NCI-H2171 (cell line): ENCODE results near the gene NEK8.

ENCODE experiments used
- DNase-seq: peaks from one replicate; lab custom pipeline; 2025; lab: John Stamatoyannopoulos, UW

Gene NEK8

DNA sequence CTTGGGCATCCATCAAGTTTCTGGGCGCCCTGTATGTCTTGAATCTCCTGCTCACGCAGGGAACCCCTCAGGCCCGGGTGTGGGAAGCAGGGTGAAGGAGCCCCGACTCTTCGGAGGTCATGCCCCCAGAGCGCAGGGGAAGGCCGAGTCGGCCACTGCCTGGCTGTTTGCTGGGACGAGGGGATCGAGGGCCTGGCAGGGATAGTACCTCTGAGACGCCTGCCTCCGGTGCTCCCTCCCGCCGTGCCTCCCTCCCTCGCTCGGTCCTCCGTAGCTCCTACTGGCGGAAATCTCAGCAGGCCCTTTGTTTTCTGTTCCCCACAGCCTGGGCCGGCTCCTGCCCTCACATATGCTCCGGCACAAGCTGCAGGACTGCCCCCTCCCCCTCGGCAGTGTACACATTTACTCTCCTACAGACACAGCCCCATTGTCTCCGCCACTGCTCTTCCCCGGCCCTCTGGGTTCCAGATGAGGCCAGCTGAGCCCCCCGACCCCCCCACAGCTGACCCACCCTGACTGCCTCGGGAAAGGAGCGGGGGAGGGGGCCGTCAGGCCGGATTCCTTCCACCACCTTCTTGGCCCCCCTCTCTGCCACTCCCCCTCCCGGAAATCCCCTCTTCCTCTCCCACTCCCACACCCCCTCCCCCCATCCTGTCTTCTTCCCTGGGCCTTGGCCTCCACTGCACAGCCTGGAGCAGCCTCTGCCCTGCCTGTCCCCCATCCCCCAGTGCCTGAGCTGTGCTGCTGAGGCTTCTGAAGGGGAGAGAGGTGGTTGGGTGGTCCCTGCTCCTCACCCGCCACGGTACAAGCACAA, 16.6 kb downstream of the NEK8 start:
- DNase-seq, result peak; percentile 21

DNA sequence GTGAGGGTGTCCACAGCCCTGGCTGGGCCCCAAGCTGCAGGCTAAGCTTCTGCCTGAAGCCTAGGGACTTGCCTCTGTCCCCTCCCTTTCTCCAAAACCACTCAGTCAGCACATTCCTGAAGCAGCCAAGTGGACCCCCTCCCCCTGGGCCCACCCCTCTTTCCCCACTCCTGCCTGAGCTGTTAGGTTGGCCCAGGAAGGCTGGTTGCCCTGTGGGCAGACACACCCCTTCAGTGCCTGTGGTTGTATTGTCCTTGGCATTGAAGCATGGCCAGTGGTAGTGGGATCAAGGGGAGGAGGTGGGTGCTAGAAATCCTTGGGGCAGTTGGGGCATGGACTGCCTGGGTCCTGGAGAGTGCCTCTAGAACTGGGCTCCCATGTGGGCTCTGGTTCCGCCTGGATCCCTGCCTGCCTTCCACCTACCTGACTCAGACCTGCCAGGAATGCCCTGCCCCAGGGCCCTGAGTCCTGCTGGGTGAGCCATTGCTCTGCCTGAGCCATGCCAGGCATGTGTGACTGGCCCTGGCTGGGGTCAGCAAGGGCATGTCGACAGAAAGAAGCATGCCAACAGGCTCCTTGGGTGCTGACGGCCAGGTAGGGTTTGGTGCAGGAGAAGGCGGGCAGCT, 17.3 kb downstream of the NEK8 start:
- no peak for DNase-seq

DNA sequence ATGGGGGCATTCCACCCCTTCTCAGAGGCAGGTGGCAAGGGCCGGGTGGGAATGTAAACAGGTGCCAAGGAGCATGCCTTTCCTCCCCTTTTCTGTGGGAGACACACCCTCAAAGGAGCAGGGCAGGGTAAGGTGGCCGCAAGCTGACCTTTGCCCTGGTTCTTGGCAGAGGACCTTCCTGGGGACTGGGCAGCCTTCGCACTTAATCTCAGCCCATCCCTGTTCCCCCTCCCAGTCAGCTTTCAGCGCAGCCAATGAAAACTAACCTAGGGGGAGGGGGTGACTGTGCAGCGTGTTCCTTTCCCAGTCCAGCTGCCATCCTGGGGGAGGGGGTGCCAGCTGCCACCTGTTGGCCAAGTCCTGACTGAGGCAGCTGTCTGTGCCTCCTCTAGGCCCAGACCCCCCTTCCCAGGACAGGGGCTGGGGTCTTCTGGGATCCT, 18.0 kb downstream of the NEK8 start:
- peak; percentile 59 for DNase-seq

DNA sequence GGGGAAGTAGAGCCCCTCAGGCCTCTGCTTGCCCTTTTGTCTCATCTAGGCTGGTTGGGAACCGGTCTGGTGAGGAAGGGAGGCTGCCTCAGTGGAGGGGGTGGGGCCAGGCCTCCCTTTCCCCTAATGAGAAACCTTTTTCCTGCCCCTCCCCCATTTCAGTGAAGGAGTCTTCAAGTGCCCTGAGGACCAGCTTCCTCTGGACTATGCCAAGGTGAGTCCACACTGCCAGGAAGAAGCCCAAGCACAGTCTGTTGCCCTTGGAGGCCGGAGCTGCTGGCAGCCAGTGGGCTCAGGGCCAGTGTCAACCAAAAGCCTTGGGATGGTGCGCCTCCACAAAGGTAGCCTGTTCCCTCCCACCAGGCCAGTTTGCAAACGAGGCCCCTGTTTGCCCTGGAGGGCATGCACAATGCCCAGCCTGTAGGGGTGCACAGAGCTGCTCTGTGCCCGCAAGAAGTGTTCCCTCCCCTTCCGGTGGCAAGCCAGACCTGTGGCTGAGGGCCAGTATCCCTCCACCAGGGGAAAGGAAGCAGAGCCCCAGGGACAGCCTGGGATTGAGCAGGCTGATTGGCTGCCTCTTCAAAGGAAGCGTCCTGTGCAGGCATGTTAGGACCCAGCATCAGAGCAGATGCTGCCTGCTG, 18.6 kb downstream of the NEK8 start:
- DNase-seq, result peak; percentile 45

DNA sequence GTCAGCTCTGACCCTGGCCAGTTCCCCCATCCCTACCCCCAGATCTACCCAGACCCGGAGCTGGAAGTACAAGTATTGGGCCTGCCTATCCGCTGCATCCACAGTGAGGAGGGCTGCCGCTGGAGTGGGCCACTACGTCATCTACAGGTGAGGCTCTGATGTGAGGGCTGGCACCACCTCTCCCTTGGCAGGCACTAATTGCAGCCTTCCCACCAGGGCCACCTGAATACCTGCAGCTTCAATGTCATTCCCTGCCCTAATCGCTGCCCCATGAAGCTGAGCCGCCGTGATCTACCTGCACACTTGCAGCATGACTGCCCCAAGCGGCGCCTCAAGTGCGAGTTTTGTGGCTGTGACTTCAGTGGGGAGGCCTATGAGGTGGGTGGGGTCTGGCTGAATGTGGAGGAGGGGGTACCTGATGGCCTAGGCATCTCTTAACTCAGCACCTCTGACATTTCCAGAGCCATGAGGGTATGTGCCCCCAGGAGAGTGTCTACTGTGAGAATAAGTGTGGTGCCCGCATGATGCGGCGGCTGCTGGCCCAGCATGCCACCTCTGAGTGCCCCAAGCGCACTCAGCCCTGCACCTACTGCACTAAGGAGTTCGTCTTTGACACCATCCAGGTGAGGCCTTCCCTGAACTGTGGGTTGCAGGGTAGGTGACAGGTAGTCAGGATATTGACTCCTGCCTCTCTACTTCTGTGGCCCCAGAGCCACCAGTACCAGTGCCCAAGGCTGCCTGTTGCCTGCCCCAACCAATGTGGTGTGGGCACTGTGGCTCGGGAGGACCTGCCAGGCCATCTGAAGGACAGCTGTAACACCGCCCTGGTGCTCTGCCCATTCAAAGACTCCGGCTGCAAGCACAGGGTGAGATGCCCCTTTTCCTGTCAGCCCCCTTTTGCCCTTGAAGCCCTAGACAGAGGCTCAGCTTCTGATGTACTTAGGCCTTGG, 19.5 kb downstream of the NEK8 start:
- DNase-seq, result no peak

DNA sequence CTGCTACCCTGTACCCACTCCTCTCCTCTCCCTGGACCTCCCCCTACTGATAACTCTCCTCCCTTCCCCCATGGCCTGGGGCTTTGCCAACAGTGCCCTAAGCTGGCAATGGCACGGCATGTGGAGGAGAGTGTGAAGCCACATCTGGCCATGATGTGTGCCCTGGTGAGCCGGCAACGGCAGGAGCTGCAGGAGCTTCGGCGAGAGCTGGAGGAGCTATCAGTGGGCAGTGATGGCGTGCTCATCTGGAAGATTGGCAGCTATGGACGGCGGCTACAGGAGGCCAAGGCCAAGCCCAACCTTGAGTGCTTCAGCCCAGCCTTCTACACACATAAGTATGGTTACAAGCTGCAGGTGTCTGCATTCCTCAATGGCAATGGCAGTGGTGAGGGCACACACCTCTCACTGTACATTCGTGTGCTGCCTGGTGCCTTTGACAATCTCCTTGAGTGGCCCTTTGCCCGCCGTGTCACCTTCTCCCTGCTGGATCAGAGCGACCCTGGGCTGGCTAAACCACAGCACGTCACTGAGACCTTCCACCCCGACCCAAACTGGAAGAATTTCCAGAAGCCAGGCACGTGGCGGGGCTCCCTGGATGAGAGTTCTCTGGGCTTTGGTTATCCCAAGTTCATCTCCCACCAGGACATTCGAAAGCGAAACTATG, 20.4 kb downstream of the NEK8 start:
- no peak for DNase-seq

DNA sequence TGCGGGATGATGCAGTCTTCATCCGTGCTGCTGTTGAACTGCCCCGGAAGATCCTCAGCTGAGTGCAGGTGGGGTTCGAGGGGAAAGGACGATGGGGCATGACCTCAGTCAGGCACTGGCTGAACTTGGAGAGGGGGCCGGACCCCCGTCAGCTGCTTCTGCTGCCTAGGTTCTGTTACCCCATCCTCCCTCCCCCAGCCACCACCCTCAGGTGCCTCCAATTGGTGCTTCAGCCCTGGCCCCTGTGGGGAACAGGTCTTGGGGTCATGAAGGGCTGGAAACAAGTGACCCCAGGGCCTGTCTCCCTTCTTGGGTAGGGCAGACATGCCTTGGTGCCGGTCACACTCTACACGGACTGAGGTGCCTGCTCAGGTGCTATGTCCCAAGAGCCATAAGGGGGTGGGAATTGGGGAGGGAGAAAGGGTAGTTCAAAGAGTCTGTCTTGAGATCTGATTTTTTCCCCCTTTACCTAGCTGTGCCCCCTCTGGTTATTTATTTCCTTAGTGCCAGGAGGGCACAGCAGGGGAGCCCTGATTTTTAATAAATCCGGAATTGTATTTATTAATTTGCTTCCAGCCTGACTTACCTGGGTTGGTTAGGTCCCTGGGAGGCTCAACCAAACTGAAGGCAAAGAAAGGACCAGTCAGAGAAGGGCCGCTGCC, 21.1 kb downstream of the NEK8 start:
- DNase-seq, result no peak

DNA sequence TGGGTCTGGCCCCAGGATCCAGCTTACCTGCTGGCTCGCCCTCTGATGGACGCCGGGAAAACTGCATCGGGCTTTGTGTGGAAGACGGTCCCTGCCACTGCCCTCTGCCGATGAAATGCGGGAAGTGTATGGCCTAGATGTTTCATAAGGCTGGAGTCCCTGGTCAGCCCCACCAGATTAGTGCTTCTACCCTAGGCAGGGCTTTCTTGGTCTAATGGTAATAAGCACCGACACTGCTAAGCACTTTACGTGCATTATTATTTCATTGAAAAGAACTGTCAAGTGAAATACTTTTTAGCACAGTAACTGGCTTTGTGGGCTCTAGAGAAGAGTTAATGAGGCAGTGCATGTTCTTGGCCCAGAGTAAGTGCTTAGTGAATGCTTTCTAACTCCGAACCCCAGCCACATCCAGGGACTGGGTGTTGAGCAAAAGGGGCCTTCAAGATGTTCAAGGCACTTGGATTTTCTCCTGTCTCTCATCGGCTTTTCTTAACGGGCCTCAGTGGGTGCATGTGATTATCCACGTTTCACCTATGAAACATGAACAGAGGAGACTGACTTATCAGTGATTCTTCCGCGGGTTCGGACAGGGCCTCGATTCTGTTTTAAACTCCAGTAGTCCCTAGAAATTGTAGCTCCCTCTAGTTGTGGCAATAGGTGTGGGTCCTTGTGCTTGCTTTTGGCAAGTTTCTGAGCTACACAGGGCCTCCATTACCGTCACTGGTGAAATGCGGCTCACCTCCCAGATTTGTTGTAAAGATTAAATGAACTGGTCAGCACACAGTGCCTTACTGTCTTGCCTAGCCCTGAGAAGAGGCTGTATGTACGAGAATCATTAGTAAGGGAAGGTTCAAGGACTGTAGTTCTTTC, 21.8 kb downstream of the NEK8 start:
- DNase-seq, result peak; percentile 86

DNA sequence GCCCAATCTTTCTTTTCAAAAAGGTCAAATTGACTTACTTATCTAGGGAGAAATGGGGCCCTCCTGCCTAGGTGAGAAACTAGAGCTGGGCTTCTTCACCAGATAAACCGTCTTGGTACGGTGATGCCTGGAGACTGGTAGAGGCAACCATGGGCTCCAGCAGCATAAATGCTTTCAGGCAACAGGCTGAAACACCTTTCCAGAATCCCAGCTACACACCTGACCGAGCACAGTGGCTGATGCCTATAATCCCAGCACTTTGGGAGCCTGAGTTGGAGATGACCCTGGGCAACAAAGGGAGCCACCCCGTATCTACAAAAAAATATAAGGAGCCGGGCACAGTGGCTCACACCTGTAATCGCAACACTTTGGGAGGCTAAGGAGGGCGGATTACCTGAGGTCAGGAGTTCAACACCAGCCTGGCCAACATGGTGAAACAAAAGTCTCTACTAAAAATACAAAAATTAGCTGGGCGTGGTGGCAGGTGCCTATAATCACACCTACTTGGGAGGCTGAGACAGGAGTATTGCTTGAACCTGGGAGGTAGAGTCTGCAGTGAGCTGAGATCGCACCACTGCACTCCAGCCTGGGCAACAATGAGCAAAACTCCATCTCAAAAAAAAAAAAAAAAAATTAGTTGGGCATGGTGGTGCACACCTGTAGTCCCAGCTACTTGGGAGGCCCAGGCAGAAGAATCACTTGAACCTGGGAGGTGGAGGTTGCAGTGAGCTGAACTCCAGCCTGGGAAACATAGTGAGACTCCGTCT, 23.2 kb downstream of the NEK8 start:
- no peak for DNase-seq

DNA sequence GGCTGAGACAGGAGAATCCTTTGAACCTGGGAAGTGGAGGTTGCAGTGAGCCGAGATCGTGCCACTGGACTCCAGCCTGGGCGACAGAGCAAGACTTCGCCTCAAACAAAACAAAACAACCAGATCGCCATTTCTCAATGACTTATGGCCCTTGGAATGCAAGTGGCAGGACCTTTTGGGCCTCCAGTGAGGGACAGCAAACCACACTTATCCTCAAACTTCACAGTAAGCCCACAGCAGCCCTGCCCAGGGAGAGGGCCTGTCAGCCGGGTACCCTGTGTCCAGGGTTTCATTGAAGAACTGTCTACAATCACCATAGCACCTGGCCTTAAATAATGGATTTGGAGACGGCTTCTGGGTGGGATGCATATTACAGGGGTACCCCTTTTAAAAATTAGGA, 26.9 kb downstream of the NEK8 start:
- DNase-seq, result no peak

DNA sequence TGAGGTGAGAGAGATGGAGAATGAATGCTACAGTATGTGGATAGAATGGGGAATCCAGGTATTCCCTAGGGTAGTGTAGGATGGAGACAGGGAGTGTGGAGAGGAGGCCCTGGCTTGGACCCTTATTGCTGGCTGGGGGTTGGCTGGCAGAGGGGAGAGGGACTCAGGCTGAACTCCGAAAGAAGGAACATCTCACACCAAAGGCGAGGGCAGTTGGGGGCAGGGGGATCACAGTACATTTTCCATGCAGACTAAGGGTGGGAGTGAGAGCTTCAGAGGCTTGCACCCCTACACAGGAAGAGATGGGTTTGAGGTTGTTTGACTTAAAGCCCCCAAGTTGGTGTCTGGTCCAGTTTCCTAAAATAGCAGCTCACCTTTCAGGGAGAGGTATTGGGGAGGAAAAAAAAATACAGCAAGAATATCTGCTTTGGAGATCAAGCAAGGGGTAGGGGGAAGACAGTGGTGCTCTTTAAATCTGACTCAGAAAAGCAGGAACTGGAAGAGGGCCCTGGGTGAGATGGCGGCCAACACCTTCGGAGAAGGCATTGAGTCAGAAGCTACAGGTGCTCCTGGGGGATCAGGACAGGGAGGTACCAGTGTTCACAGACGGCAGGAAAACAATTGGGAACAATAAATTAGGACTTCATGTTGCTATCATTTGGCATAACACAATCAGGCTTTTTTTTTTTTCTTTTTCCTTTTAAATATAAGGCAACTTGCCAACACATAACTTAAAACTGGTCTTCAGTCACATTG, 27.6 kb downstream of the NEK8 start:
- DNase-seq, result no peak

DNA sequence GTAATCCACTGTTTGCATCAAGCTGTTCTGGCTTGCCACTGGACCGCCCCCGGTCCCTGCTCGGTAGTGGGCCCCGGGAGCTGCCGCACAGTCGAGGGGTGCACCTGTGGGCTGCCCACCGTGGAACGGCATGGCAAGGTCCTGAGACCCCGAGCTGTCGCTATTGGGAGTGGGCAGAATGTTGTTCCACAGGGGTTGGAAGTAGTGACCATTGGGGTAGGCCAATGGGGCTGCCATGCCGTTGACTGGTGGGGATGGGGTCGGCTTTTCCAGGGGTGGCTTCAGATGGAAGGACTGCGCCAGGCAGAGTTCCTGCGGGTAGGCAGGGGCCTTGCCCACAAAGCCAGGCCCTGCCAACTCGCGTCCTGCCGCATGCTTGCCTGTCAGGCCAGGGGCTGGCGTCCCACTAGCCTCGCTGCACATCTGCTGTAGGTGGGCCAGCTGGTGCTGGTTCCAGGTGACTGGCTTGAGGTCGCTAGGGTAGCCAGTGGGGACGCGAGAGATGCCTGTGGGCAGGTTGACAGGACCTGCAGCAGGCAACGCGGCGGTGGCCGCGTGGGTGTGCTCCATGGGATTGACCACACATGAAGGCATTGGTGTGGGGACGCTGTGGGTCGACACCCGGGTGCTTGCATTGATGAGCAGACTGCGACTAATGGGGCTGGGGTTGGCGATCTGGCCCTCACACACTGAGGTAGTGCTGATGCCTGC, 30.0 kb downstream of the NEK8 start:
- DNase-seq, result no peak

DNA sequence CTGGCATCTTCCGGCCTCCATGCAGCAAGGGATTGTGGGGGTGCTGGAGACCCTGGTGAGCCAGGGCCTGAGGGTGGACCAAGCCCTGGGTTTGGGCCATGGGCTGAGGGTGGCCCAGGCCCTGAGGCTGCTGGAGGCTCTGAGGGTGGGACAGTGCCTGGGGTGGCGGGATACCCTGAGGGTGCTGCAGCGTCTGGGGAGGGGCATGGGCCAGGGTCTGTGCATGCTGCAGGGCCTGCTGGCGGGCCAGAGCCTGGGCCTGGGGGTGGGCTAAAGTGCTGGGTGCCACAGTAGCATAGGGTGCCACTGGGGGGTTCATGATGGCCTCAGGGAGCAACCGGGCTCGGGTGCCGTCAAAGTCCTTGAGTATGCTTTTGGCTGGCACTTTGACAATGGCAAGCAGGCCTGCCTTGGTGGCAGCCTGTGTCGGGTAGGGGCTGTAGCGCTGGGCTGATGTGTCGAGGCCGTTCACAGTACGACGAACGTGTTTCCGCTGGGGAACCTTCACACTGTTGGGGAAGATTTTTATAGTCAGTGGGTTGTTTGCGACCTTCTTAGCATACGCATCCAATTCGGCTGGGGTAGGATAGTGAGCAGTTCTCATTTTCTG, 30.8 kb downstream of the NEK8 start:
- DNase-seq, result no peak

DNA sequence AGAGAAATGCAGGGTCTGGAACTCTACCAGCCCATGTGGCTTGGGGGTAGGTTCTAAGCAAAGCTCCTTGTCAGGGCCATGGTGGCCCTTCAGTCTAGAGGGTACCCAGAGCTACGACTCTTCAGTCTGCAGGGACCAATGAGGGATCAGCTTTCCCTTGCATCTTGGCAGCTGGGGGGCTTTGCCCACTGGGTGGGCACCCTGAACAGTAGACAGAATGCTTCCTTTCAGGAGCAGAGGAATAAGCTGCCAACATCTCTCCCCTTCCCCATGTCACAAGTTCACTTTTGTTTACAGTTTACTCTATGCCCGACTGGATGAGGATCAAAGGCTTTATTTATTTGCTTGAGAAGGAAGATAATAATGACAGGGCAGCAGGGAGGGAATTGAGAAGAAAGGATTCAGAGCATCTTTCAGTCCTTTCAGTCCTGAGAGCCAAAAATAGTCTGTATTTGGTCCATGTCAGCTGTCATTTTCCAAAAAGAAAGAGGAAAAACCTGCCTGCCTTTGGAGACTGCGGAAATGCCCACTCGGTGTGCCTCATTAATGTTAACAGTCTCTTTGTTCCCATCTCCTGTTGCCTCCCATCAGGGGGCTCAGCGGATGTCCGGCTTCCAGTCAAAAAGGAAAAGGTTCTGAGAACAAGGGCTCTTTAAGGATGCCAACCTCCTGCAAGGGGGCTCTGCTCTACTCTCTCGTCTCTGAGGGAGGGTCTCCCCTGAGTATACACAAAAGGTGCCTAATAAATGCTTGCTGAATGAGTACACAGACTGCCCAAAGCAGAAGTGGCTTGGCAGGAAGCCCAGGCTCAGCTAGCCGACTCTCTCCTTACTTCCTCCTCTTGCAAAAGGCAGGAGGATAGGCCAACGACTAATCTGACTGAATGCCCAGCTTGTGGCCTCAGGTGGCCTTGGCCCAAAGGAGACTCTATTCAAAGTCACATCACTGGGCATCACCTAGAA, 32.3 kb downstream of the NEK8 start:
- DNase-seq, result no peak

DNA sequence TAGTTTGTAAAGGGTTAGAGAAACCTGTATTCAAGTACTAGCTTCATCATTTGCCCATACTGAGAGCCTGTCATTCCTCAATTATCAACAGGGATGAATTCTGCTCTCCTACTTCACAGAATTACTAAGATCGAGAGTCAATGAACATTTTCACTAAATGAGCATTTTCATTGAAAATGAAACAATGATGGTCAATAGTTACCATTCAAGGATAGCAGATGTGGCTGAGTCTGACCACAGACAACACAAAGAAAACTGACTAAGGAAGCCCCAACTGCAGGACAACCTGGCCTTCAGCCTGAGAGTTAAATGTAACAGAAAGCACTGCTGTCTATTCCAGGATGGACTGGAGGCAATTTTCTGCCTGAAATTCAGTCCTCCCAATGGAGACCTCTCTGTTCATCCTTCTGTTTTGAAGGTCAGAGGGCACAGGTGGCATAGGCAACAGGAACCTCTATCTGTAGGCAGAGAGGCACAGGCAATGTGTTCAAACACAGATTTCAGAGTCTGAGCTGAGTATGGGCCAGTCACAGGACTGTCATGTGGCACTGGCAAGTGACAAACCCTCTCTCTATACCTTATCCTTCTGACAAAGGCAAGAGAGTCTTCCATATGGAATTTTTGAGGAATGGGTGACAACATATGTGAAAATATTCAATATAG, 34.7 kb downstream of the NEK8 start:
- DNase-seq, result no peak
